Astrocyte (in vitro differentiated cells and primary cell): ENCODE measurements around the gene PPIA. TPM values are rescaled to one million over a fixed set of nuclear protein-coding genes. Genes with fewer than 3 reads are reported as not detected.

Source experiments
- DNase-seq: peaks from one replicate; pipeline ENCODE4 v3.0.0-alpha.2; 2010; ENCODE audit warnings: low read depth
- FAIRE-seq: peaks from 2 replicates; lab custom pipeline; 2011; peaks lifted over from hg19 to GRCh38; lab: Jason Lieb, UNC
- H2AFZ ChIP-seq: 2 replicates; pipeline ENCODE4 v1.6.0; 2012; ENCODE audit warnings: low read depth, low read length, inconsistent platforms
- H3K27ac ChIP-seq: 2 replicates; pipeline ENCODE4 v1.5.1; 2011; ENCODE audit warnings: low read depth, low read length, inconsistent platforms
- H3K27me3 ChIP-seq: 2 replicates; pipeline ENCODE4 v1.6.0; 2011; ENCODE audit warnings: low read length, inconsistent platforms; ENCODE audit not compliant: insufficient read depth
- H3K36me3 ChIP-seq: 2 replicates; pipeline ENCODE4 v1.5.1; 2011; ENCODE audit warnings: low read length, inconsistent platforms; ENCODE audit not compliant: insufficient read depth
- H3K4me1 ChIP-seq: 2 replicates; pipeline ENCODE4 v1.5.1; 2011; ENCODE audit warnings: low read length, inconsistent platforms; ENCODE audit not compliant: insufficient read depth
- H3K4me2 ChIP-seq: 2 replicates; pipeline ENCODE4 v1.6.0; 2012; ENCODE audit warnings: low read length, inconsistent platforms
- H3K4me3 ChIP-seq: 2 replicates; pipeline ENCODE4 v1.5.1; 2011; ENCODE audit warnings: low read depth, mild to moderate bottlenecking, low read length, inconsistent platforms; ENCODE audit not compliant: insufficient read depth
- H3K79me2 ChIP-seq: 2 replicates; pipeline ENCODE4 v1.6.0; 2012; ENCODE audit warnings: mild to moderate bottlenecking, low read length, inconsistent platforms; ENCODE audit not compliant: insufficient read depth
- H3K9ac ChIP-seq: 2 replicates; pipeline ENCODE4 v1.6.0; 2012; ENCODE audit warnings: mild to moderate bottlenecking, low read length, inconsistent platforms
- H3K9me3 ChIP-seq: 2 replicates; pipeline ENCODE4 v1.5.1; 2012; ENCODE audit warnings: low read depth, mild to moderate bottlenecking, low read length, inconsistent platforms; ENCODE audit not compliant: insufficient read depth
- H4K20me1 ChIP-seq: 2 replicates; pipeline ENCODE4 v1.6.0; 2012; ENCODE audit warnings: low read length, inconsistent platforms; ENCODE audit not compliant: insufficient read depth
- H3K27ac Mint-ChIP-seq: one replicate; pipeline ENCODE4 v1.8.0; 2021; ENCODE audit warnings: mild to moderate bottlenecking, mixed read lengths; ENCODE audit not compliant: unreplicated experiment
- H3K27me3 Mint-ChIP-seq: one replicate; pipeline ENCODE4 v1.8.0; 2021; ENCODE audit warnings: low read depth, mixed read lengths; ENCODE audit not compliant: unreplicated experiment
- H3K36me3 Mint-ChIP-seq: one replicate; pipeline ENCODE4 v1.8.0; 2021; ENCODE audit warnings: low read depth, mixed read lengths; ENCODE audit not compliant: unreplicated experiment
- H3K4me1 Mint-ChIP-seq: one replicate; pipeline ENCODE4 v1.8.0; 2021; ENCODE audit warnings: low read depth, mixed read lengths; ENCODE audit not compliant: unreplicated experiment
- H3K4me3 Mint-ChIP-seq: one replicate; pipeline ENCODE4 v1.8.0; 2021; ENCODE audit warnings: mild to moderate bottlenecking, moderate library complexity, mixed read lengths; ENCODE audit not compliant: unreplicated experiment
- H3K9me3 Mint-ChIP-seq: one replicate; pipeline ENCODE4 v1.8.0; 2021; ENCODE audit warnings: mild to moderate bottlenecking, mixed read lengths; ENCODE audit not compliant: unreplicated experiment
- EZH2 ChIP-seq: IDR thresholded peaks from 2 replicates; pipeline ENCODE4 v1.6.1; 2012; ENCODE audit warnings: mild to moderate bottlenecking, low read length, inconsistent platforms; ENCODE audit not compliant: insufficient read depth
- total RNA-seq: library from RNA; stranded (reverse); gene quantifications from 2 replicates; pipeline ENCODE4 v1.2.1, GENCODE V29; 2021
- TF ChIP-seq, protein P1 (sequence below): IDR thresholded peaks from 2 replicates; pipeline ENCODE4 v1.5.1; 2011; ENCODE audit warnings: low read depth, mild to moderate bottlenecking, inconsistent platforms, low read length, moderate library complexity; ENCODE audit not compliant: insufficient read depth

Gene PPIA
- total RNA-seq, 1 donor from 2014 or later = 1,628 TPM

- no peaks in the 10 kb centered on the region for H3K79me2 ChIP-seq
- H3K27ac ChIP-seq = no peak overlapping the region
- Mint-ChIP-seq H3K27me3 (no peaks in the 10 kb centered on the region), H3K27ac (no peak overlapping the region), H3K4me3 (no peak overlapping the region), H3K4me1 (no peaks in the 10 kb centered on the region), H3K36me3 (no peaks in the 10 kb centered on the region), H3K9me3 (no peaks in the 10 kb centered on the region)
- no peak overlapping the region for H2AFZ ChIP-seq
- H3K36me3 ChIP-seq = no peaks in the 10 kb centered on the region
- H3K9me3 ChIP-seq = no peaks in the 10 kb centered on the region
- no peaks in the 10 kb centered on the region for H3K27me3 ChIP-seq
- TF ChIP-seq, protein P1, sequence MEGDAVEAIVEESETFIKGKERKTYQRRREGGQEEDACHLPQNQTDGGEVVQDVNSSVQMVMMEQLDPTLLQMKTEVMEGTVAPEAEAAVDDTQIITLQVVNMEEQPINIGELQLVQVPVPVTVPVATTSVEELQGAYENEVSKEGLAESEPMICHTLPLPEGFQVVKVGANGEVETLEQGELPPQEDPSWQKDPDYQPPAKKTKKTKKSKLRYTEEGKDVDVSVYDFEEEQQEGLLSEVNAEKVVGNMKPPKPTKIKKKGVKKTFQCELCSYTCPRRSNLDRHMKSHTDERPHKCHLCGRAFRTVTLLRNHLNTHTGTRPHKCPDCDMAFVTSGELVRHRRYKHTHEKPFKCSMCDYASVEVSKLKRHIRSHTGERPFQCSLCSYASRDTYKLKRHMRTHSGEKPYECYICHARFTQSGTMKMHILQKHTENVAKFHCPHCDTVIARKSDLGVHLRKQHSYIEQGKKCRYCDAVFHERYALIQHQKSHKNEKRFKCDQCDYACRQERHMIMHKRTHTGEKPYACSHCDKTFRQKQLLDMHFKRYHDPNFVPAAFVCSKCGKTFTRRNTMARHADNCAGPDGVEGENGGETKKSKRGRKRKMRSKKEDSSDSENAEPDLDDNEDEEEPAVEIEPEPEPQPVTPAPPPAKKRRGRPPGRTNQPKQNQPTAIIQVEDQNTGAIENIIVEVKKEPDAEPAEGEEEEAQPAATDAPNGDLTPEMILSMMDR = no peak
- TF ChIP-seq EZH2 = no peak
- no peak overlapping the region for H3K9ac ChIP-seq
- H4K20me1 ChIP-seq = no peaks in the 10 kb centered on the region
- no peak overlapping the region for H3K4me2 ChIP-seq
- H3K4me1 ChIP-seq = no peaks in the 10 kb centered on the region
- FAIRE-seq (no peak), DNase-seq (no peak)
- no peak overlapping the region for H3K4me3 ChIP-seq
Observed at GRCh38 chr7:44775383-44776107, 20.9 kb upstream of the PPIA start.

GRCh38 chr7:44776211-44776610 lies 20.3 kb upstream of the PPIA start:
- Histone ChIP-seq H3K4me2 (no peak overlapping the region), H3K9me3 (no peaks in the 10 kb centered on the region), H2AFZ (no peak overlapping the region), H3K4me1 (no peaks in the 10 kb centered on the region), H3K9ac (no peak overlapping the region), H3K36me3 (no peaks in the 10 kb centered on the region), H3K27ac (no peak overlapping the region), H4K20me1 (no peaks in the 10 kb centered on the region), H3K79me2 (no peaks in the 10 kb centered on the region), H3K4me3 (no peak overlapping the region), H3K27me3 (no peaks in the 10 kb centered on the region)
- Mint-ChIP-seq H3K27me3 (no peaks in the 10 kb centered on the region), H3K4me3 (no peak overlapping the region), H3K27ac (no peak overlapping the region), H3K36me3 (no peaks in the 10 kb centered on the region), H3K4me1 (no peaks in the 10 kb centered on the region), H3K9me3 (no peaks in the 10 kb centered on the region)
- DNase-seq (no peak), FAIRE-seq (no peak)
- no peak for TF ChIP-seq EZH2
- TF ChIP-seq, protein P1 = no peak

GRCh38 chr7:44782460-44782859 lies 14.0 kb upstream of the PPIA start:
- Histone ChIP-seq H2AFZ (no peak overlapping the region), H3K27ac (no peak overlapping the region), H3K9ac (no peak overlapping the region), H4K20me1 (no peaks in the 10 kb centered on the region), H3K79me2 (no peaks in the 10 kb centered on the region), H3K36me3 (no peaks in the 10 kb centered on the region), H3K9me3 (peaks cover 6% of the 10 kb centered on the region), H3K4me3 (no peak overlapping the region), H3K4me1 (no peaks in the 10 kb centered on the region), H3K27me3 (no peaks in the 10 kb centered on the region), H3K4me2 (no peak overlapping the region)
- H3K9me3 Mint-ChIP-seq = peaks cover 20% of the 10 kb centered on the region
- no peaks in the 10 kb centered on the region for H3K4me1 Mint-ChIP-seq
- FAIRE-seq (no peak), DNase-seq (no peak)
- peaks cover 7% of the 10 kb centered on the region for H3K36me3 Mint-ChIP-seq
- no peak for TF ChIP-seq EZH2
- TF ChIP-seq, protein P1 = no peak
- H3K27ac Mint-ChIP-seq = no peak overlapping the region
- no peak overlapping the region for H3K4me3 Mint-ChIP-seq
- no peaks in the 10 kb centered on the region for H3K27me3 Mint-ChIP-seq
